ENCODE results near the gene TMEM256. TPM values are rescaled to one million over a fixed set of nuclear protein-coding genes. Genes with fewer than 3 reads are reported as not detected.

TMEM256 gene
- total and polyA plus RNA-seq, 5 donors, result 79.6 to 210 (median 98.9) TPM

DNA sequence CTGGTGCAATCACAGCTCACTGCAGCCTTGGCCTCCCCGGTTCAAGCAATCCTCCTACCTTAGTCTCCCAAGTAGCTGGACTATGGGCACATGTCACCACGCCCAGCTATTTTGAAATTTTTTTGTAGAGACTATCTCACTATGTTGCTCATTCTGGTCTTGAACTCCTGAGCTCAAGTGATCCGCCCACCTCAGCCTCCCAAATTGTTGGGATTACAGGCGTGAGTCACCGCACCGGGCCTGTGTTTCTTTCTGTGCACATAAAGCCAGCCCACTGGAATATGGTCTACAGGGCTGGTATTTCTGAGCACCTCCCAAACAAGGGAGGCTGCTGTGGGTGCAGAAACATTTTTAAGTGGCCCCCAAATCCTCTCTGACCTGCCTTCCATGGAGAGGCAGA lies 40.6 kb downstream of the TMEM256 start:
- peak in 1 of 3 donors; percentile 14 for DNase-seq
- no peak for ATAC-seq
- Histone ChIP-seq H3K4me3 (ENCODE audit: low read length) (no peak overlapping the region), H3K27me3 (ENCODE audit: control insufficient read depth, insufficient read depth) (no peaks in the 10 kb centered on the region), H3K9me3 (ENCODE audit: control insufficient read depth, low read length) (no peaks in the 10 kb centered on the region), H3K27ac (ENCODE audit: low read length) (no peak overlapping the region), H3K4me1 (ENCODE audit: control insufficient read depth, insufficient read depth, low read length) (no peaks in the 10 kb centered on the region)
- intact Hi-C loops (cut with DNase I), result loop anchor here in 1 of 4 donors (10.0 kb wide), 1 partner anchor 71 kb away; the partner anchor contains the start of genes FGF11 and TMEM102
- WGBS, result 94% methylated on average over 6 of the region's 6 CpGs

DNA sequence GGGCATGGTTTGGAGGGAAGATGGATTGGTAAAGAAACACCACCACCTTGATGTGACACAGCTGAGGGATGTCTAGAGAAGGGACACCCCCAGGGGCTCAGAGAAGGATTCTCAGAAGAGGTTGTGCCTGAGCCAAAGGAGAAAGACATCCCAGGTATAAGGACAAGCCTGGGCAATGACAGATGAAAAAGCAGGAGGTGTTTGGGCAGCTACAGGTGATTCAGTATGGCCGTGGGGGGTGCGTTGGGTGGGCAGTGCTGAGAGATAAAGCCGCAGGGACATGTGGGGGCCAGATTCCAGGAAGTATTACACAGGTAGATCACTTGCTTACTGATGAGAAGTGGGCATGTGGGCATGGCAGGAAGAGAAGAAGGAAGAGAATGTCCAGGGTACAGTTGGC lies 42.0 kb downstream of the TMEM256 start:
- Histone ChIP-seq H3K4me1 (ENCODE audit: control insufficient read depth, insufficient read depth, low read length) (no peaks in the 10 kb centered on the region), H3K27ac (ENCODE audit: low read length) (no peak overlapping the region), H3K27me3 (ENCODE audit: control insufficient read depth, insufficient read depth) (no peaks in the 10 kb centered on the region), H3K9me3 (ENCODE audit: control insufficient read depth, low read length) (no peaks in the 10 kb centered on the region), H3K4me3 (ENCODE audit: low read length) (no peak overlapping the region)
- WGBS, result 64% methylated on average over 3 of the region's 3 CpGs
- intact Hi-C loops (cut with DNase I), result loop anchor here in 1 of 4 donors (10.0 kb wide), 1 partner anchor 73 kb away; the partner anchor contains the start of genes FGF11 and TMEM102
- no peak for ATAC-seq
- no peak for DNase-seq

DNA sequence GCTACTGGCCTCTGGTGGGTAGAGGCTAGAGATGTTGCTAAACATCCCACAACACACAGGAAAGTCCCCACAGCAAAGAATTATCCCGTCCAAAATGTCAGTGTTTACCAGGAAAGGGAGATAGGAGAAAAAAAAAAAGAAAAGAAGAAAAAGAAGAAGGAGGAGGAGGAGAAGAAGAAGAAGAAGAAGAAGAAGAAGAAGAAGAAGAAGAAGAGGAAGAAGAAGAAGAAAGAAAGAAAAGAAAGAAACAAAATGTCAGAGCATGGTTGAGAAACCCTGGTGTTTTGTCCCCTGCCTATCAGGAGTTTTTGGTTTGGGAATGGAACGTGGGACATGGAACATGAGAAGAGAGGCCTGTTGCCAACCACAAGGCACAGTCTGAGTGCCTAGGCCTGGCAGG lies 46.5 kb downstream of the TMEM256 start:
- Histone ChIP-seq H3K27me3 (ENCODE audit: control insufficient read depth, insufficient read depth) (no peaks in the 10 kb centered on the region), H3K9me3 (ENCODE audit: control insufficient read depth, low read length) (no peaks in the 10 kb centered on the region), H3K27ac (ENCODE audit: low read length) (no peak overlapping the region), H3K4me3 (ENCODE audit: low read length) (no peak overlapping the region), H3K4me1 (ENCODE audit: control insufficient read depth, insufficient read depth, low read length) (peaks cover 8% of the 10 kb centered on the region)
- DNase-seq (no peak), ATAC-seq (no peak)
- intact Hi-C loops (cut with DNase I), result loop anchor here in 3 of 4 donors (5.0 to 10.0 kb wide), 4 partner anchors 77 to 227 kb away; partner anchors contain the start of genes FGF11 (in 3 of the 3), TMEM102 (in 3 of the 3), MPDU1 (in 1 of the 3) and TNFSF13 (in 1 of the 3)
- WGBS, result 54% methylated on average over 2 of the region's 2 CpGs

DNA sequence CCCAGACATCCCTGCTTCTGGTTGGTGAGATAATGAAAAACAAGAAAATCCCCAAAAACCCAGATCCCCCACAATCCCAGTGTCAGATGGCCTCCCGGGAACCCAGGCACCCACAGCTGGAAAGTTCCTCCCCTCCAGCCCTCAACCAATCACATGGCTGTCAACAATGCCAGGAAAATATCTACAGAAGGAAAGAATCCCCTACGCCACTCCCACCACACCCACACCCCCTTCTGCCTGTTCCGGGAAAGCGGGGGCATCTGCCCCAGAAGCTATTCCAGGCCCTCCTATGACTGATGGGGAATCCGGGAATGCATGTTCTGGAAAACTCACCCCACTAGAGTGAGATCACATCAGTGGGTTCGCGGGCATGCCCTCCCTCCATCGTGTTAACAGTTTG lies 47.1 kb downstream of the TMEM256 start:
- 62% methylated on average over 8 of the region's 8 CpGs for WGBS
- intact Hi-C loops (cut with DNase I), result loop anchor here in 3 of 4 donors (5.0 to 10.0 kb wide), 4 partner anchors 78 to 228 kb away; partner anchors contain the start of genes FGF11 (in 3 of the 3), TMEM102 (in 3 of the 3), MPDU1 (in 1 of the 3) and TNFSF13 (in 1 of the 3)
- DNase-seq (peak in 1 of 3 donors; percentile 23), ATAC-seq (no peak)
- Histone ChIP-seq H3K27me3 (ENCODE audit: control insufficient read depth, insufficient read depth) (no peaks in the 10 kb centered on the region), H3K27ac (ENCODE audit: low read length) (no peak overlapping the region), H3K4me3 (ENCODE audit: low read length) (no peak overlapping the region), H3K4me1 (ENCODE audit: control insufficient read depth, insufficient read depth, low read length) (peaks cover 8% of the 10 kb centered on the region), H3K9me3 (ENCODE audit: control insufficient read depth, low read length) (no peaks in the 10 kb centered on the region)

DNA sequence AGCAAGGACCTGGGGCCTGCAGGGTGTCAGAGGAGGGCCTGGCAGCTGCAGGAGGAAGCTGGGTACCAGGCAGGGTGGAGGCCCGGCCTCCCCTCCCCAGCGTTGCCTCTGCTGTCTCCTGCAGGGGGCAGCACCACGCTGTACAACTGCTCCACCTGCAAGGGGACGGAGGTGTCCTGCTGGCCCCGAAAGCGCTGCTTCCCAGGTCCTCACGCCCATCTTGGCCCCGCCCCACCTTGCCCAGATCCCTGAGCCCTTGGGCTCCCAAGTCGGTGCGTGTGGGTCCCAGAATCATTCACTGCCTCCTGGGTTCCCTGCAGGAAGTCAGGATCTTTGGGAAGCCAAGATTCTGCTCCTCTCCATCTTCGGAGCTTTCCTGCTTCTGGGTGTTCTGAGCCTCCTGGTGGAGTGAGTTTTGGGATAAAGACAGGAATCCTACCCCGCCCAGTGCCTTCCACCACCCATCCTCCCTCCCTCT lies 47.8 kb downstream of the TMEM256 start:
- DNase-seq, result peak; percentile 81 to 93 (median 92)
- intact Hi-C loops (cut with DNase I), result loop anchor here in 3 of 4 donors (5.0 to 10.0 kb wide), 4 partner anchors 79 to 229 kb away; partner anchors contain the start of genes FGF11 (in 3 of the 3), TMEM102 (in 3 of the 3), MPDU1 (in 1 of the 3) and TNFSF13 (in 1 of the 3)
- peaks cover 8% of the 10 kb centered on the region for H3K4me1 ChIP-seq (ENCODE audit: control insufficient read depth, insufficient read depth, low read length)
- WGBS, result 13% methylated on average over 12 of the region's 12 CpGs
- ATAC-seq, result peak; percentile 7 to 34
- no peak overlapping the region for H3K4me3 ChIP-seq (ENCODE audit: low read length)
- no peaks in the 10 kb centered on the region for H3K27me3 ChIP-seq (ENCODE audit: control insufficient read depth, insufficient read depth)
- no peak overlapping the region for H3K27ac ChIP-seq (ENCODE audit: low read length)
- H3K9me3 ChIP-seq (ENCODE audit: control insufficient read depth, low read length), result no peaks in the 10 kb centered on the region

DNA sequence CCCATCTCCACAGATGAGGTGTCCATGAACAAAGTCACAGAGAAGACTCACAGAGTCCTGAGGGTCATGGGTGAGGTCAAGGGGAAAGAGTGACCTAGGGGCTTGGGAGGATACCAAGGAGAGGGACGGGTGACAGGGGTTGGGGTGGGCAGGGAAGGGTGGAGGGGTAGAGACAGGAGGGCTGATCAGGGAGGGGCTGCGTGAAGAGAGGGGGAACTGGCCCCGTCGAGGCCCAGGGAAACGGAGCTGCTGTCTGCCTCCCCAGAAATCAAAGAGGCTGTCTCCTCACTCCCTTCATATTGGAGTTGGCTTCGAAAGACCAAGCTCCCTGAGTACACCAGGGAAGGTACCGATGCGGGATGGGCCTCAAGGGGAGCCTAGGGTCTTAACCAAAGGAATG lies 48.3 kb downstream of the TMEM256 start:
- intact Hi-C loops (cut with DNase I), result loop anchor here in 3 of 4 donors (5.0 to 10.0 kb wide), 4 partner anchors 79 to 229 kb away; partner anchors contain the start of genes FGF11 (in 3 of the 3), TMEM102 (in 3 of the 3), MPDU1 (in 1 of the 3) and TNFSF13 (in 1 of the 3)
- Histone ChIP-seq H3K27me3 (ENCODE audit: control insufficient read depth, insufficient read depth) (no peaks in the 10 kb centered on the region), H3K27ac (ENCODE audit: low read length) (no peak overlapping the region), H3K4me1 (ENCODE audit: control insufficient read depth, insufficient read depth, low read length) (peaks cover 8% of the 10 kb centered on the region), H3K9me3 (ENCODE audit: control insufficient read depth, low read length) (no peaks in the 10 kb centered on the region), H3K4me3 (ENCODE audit: low read length) (no peak overlapping the region)
- 69% methylated on average over 8 of the region's 8 CpGs for WGBS
- peak in 1 of 3 donors; percentile 24 for DNase-seq
- ATAC-seq, result no peak

DNA sequence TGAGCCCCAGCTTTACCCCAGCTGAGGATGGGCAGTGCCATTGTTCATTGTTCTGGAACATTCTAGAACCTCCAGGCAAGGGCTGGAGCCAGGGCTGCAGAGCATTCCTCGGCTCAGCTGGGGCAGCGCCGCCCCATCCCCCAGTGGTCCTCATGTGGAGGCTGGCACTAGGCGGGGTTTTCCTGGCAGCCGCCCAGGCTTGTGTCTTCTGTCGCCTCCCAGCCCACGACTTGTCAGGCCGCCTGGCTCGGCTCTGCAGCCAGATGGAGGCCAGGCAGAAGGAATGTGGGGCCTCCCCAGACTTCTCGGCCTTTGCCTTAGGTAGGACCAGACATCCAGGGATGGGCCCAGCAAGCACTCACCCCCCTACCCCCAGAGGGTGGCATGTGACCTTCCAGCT lies 48.8 kb downstream of the TMEM256 start, which contains the start of gene TMEM95:
Gene TMEM95 (plus strand): TSS at position 104 of the 400 bp plus-strand sequence. CDS start 49 bp downstream, at position 153.
- ATAC-seq (no peak), DNase-seq (peak; percentile 64 to 83 (median 82))
- no peaks in the 10 kb centered on the region for H3K9me3 ChIP-seq (ENCODE audit: control insufficient read depth, low read length)
- H3K27ac ChIP-seq (ENCODE audit: low read length), result no peak within 1 kb of the TSS
- WGBS, result 40% methylated on average over 10 of the region's 10 CpGs
- H3K4me1 ChIP-seq (ENCODE audit: control insufficient read depth, insufficient read depth, low read length), result peaks cover 8% of the 10 kb centered on the region
- H3K4me3 ChIP-seq (ENCODE audit: low read length), result no peak within 1 kb of the TSS
- no peaks in the 10 kb centered on the region for H3K27me3 ChIP-seq (ENCODE audit: control insufficient read depth, insufficient read depth)
- intact Hi-C loops (cut with DNase I), result loop anchor here in 3 of 4 donors (5.0 to 10.0 kb wide), 4 partner anchors 80 to 230 kb away; partner anchors contain the start of genes FGF11 (in 3 of the 3), TMEM102 (in 3 of the 3), MPDU1 (in 1 of the 3) and TNFSF13 (in 1 of the 3)

DNA sequence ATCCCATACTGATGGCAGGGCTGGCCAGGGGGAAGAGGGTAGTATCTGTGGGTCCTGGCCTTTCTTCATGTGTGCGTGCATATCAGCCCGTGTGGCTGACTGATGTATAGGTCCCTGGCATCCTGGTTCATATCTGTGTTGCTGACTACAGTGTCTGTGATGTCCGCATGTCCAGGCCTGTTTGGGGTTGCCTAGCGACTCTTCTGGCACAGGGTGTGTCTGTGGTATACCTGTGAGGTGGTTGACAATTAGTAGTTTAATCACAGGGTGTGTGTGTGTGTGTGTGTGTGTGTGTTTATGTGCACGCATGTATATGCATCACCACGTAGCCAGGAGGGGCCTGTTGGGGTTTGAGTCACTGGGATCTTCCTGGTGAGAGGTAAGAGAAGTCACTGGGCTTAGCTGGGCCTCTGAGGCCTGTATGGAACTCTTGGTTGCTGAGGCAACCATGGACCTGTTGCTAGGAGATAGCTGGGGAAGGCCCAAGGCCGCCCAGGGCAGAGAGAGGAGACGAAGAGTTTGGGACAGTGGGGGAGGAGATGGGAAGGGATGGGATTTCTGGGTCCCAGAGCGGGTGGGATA lies 49.5 kb downstream of the TMEM256 start:
- ATAC-seq (no peak), DNase-seq (peak in 1 of 3 donors; percentile 32)
- Histone ChIP-seq H3K27me3 (ENCODE audit: control insufficient read depth, insufficient read depth) (no peaks in the 10 kb centered on the region), H3K4me1 (ENCODE audit: control insufficient read depth, insufficient read depth, low read length) (peaks cover 8% of the 10 kb centered on the region), H3K4me3 (ENCODE audit: low read length) (no peak overlapping the region), H3K27ac (ENCODE audit: low read length) (no peak overlapping the region), H3K9me3 (ENCODE audit: control insufficient read depth, low read length) (no peaks in the 10 kb centered on the region)
- intact Hi-C loops (cut with DNase I), result loop anchor here in 3 of 4 donors (10.0 kb wide), 3 partner anchors 80 to 230 kb away; partner anchors contain the start of genes FGF11 (in 2 of the 3), TMEM102 (in 2 of the 3), MPDU1 (in 1 of the 3) and TNFSF13 (in 1 of the 3)
- WGBS, result 71% methylated on average over 9 of the region's 9 CpGs

Other genes with a start within 250 kb of the TMEM256 start
Only the 30 nearest of the 39 such genes appear.
- 10 to 100 TPM; 20.0 to 26.1 (median 23.4) TPM for gene DVL2, start 169.6 kb downstream of the TMEM256 start, total RNA-seq
- gene DVL2, start 169.6 kb downstream of the TMEM256 start, polyA plus RNA-seq, result 14.6 TPM
- gene PHF23, start 164.6 kb downstream of the TMEM256 start, total RNA-seq, result 10 to 100 TPM; 22.2 to 30.4 (median 24.5) TPM
- 18.8 TPM for gene PHF23, start 164.6 kb downstream of the TMEM256 start, polyA plus RNA-seq
- 100 to 1,000 TPM; 492 to 540 (median 522) TPM for gene GABARAP, start 161.6 kb downstream of the TMEM256 start, total RNA-seq
- 741 TPM for gene GABARAP, start 161.6 kb downstream of the TMEM256 start, polyA plus RNA-seq
- 100 to 1,000 TPM; 118 to 124 (median 122) TPM for gene CTDNEP1, start 152.4 kb downstream of the TMEM256 start, total RNA-seq
- gene CTDNEP1, start 152.4 kb downstream of the TMEM256 start, polyA plus RNA-seq, result 80.1 TPM
- 100 to 1,000 TPM in 1 of 4 donors, 10 to 100 TPM in 3; 37.9 to 100 (median 82.9) TPM for gene ELP5, start 151.9 kb downstream of the TMEM256 start, total RNA-seq
- 41.7 TPM for gene ELP5, start 151.9 kb downstream of the TMEM256 start, polyA plus RNA-seq
- 1 to 10 TPM; 1.8 to 3.4 (median 2.8) TPM for gene CLDN7, start 141.6 kb downstream of the TMEM256 start, total RNA-seq
- gene CLDN7, start 141.6 kb downstream of the TMEM256 start, polyA plus RNA-seq, result 2.9 TPM
- gene SLC2A4, start 122.4 kb downstream of the TMEM256 start, total RNA-seq, result 100 to 1,000 TPM in 3 of 4 donors, 10 to 100 TPM in 1; 57.6 to 146 (median 103) TPM
- 83.1 TPM for gene SLC2A4, start 122.4 kb downstream of the TMEM256 start, polyA plus RNA-seq
- gene YBX2, start 109.5 kb downstream of the TMEM256 start, total RNA-seq, result 1 to 10 TPM; 1.4 to 3.1 (median 1.8) TPM
- 5.3 TPM for gene YBX2, start 109.5 kb downstream of the TMEM256 start, polyA plus RNA-seq
- gene EIF5A, start 96.5 kb downstream of the TMEM256 start, total RNA-seq, result 100 to 1,000 TPM; 259 to 311 (median 268) TPM
- 301 TPM for gene EIF5A, start 96.5 kb downstream of the TMEM256 start, polyA plus RNA-seq
- 10 to 100 TPM; 65.0 to 76.1 (median 65.8) TPM for gene GPS2, start 88.7 kb downstream of the TMEM256 start, total RNA-seq
- 68.4 TPM for gene GPS2, start 88.7 kb downstream of the TMEM256 start, polyA plus RNA-seq
- gene NEURL4, start 74.8 kb downstream of the TMEM256 start, total RNA-seq, result 10 to 100 TPM; 28.3 to 33.4 (median 30.6) TPM
- gene NEURL4, start 74.8 kb downstream of the TMEM256 start, polyA plus RNA-seq, result 23.8 TPM
- gene ACAP1, start 67.6 kb downstream of the TMEM256 start, total RNA-seq, result 10 to 100 TPM; 15.0 to 26.4 (median 20.8) TPM
- 8.8 TPM for gene ACAP1, start 67.6 kb downstream of the TMEM256 start, polyA plus RNA-seq
- gene KCTD11, start 51.9 kb downstream of the TMEM256 start, total RNA-seq, result 1 to 10 TPM; 4.7 to 6.7 (median 6.5) TPM
- 7.8 TPM for gene KCTD11, start 51.9 kb downstream of the TMEM256 start, polyA plus RNA-seq
- not detected for gene TMEM95, start 48.9 kb downstream of the TMEM256 start, total RNA-seq
- not detected for gene TMEM95, start 48.9 kb downstream of the TMEM256 start, polyA plus RNA-seq
- 1 to 10 TPM; 2.1 to 3.6 (median 3.4) TPM for gene TNK1, start 23.0 kb downstream of the TMEM256 start, total RNA-seq
- 1.7 TPM for gene TNK1, start 23.0 kb downstream of the TMEM256 start, polyA plus RNA-seq
- gene PLSCR3, start 9.6 kb downstream of the TMEM256 start, total RNA-seq, result 10 to 100 TPM; 19.8 to 25.0 (median 22.9) TPM
- 25.9 TPM for gene PLSCR3, start 9.6 kb downstream of the TMEM256 start, polyA plus RNA-seq
- gene NLGN2, start 3.7 kb upstream of the TMEM256 start, total RNA-seq, result 10 to 100 TPM; 10.7 to 15.7 (median 14.1) TPM
- gene NLGN2, start 3.7 kb upstream of the TMEM256 start, polyA plus RNA-seq, result 6.9 TPM
- not detected for gene SPEM1, start 16.2 kb upstream of the TMEM256 start, total RNA-seq
- gene SPEM1, start 16.2 kb upstream of the TMEM256 start, polyA plus RNA-seq, result not detected
- not detected for gene SPEM2, start 21.5 kb upstream of the TMEM256 start, total RNA-seq
- not detected for gene SPEM2, start 21.5 kb upstream of the TMEM256 start, polyA plus RNA-seq
- not detected for gene SPEM3, start 24.8 kb upstream of the TMEM256 start, total RNA-seq
- gene SPEM3, start 24.8 kb upstream of the TMEM256 start, polyA plus RNA-seq, result not detected
- gene TMEM102, start 31.3 kb upstream of the TMEM256 start, total RNA-seq, result 1 to 10 TPM; 2.2 to 2.5 (median 2.3) TPM
- gene TMEM102, start 31.3 kb upstream of the TMEM256 start, polyA plus RNA-seq, result 2.1 TPM
- 10 to 100 TPM; 13.9 to 34.8 (median 23.9) TPM for gene FGF11, start 35.4 kb upstream of the TMEM256 start, total RNA-seq
- gene FGF11, start 35.4 kb upstream of the TMEM256 start, polyA plus RNA-seq, result 31.7 TPM
- gene CHRNB1, start 41.0 kb upstream of the TMEM256 start, total RNA-seq, result 10 to 100 TPM; 11.4 to 15.6 (median 13.1) TPM
- 16.1 TPM for gene CHRNB1, start 41.0 kb upstream of the TMEM256 start, polyA plus RNA-seq
- 10 to 100 TPM; 73.6 to 86.2 (median 82.2) TPM for gene ZBTB4, start 75.5 kb upstream of the TMEM256 start, total RNA-seq
- 41.7 TPM for gene ZBTB4, start 75.5 kb upstream of the TMEM256 start, polyA plus RNA-seq
- not detected for gene SLC35G6, start 77.3 kb upstream of the TMEM256 start, total RNA-seq
- gene SLC35G6, start 77.3 kb upstream of the TMEM256 start, polyA plus RNA-seq, result not detected
- 10 to 100 TPM; 41.9 to 51.4 (median 47.4) TPM for gene POLR2A, start 80.3 kb upstream of the TMEM256 start, total RNA-seq
- gene POLR2A, start 80.3 kb upstream of the TMEM256 start, polyA plus RNA-seq, result 22.3 TPM
- gene TNFSF12, start 145.0 kb upstream of the TMEM256 start, total RNA-seq, result 10 to 100 TPM; 42.9 to 52.0 (median 47.5) TPM
- 58.4 TPM for gene TNFSF12, start 145.0 kb upstream of the TMEM256 start, polyA plus RNA-seq
- 10 to 100 TPM; 14.6 to 19.9 (median 15.7) TPM for gene TNFSF13, start 154.7 kb upstream of the TMEM256 start, total RNA-seq
- 15.3 TPM for gene TNFSF13, start 154.7 kb upstream of the TMEM256 start, polyA plus RNA-seq
- 10 to 100 TPM; 27.2 to 37.2 (median 34.2) TPM for gene SENP3, start 157.8 kb upstream of the TMEM256 start, total RNA-seq
- 45.2 TPM for gene SENP3, start 157.8 kb upstream of the TMEM256 start, polyA plus RNA-seq
- gene CD68, start 175.5 kb upstream of the TMEM256 start, total RNA-seq, result 10 to 100 TPM; 34.6 to 45.6 (median 44.1) TPM
- 19.4 TPM for gene CD68, start 175.5 kb upstream of the TMEM256 start, polyA plus RNA-seq

All from right cardiac atrium (tissue), 5 donors.